LNCAP (cell line): Measurements from ENCODE around the gene UPK3A.

Source experiments
- CTCF ChIP-seq: fragments of 450-650 bp; IDR thresholded peaks from 2 replicates; pipeline ENCODE4 v1.5.1; 2017; ENCODE audit warnings: mild to moderate bottlenecking

The UPK3A gene

GRCh38 chr22:45328822-45329529 is 44.2 kb downstream of the UPK3A start:
- no peak for TF ChIP-seq CTCF

- TF ChIP-seq CTCF, result no peak
These were observed 44.8 kb downstream of the UPK3A start for GRCh38 chr22:45329530-45329936.

- TF ChIP-seq CTCF, result no peak
These were observed 45.8 kb downstream of the UPK3A start for GRCh38 chr22:45330548-45330947.

GRCh38 chr22:45331486-45331885 is 46.7 kb downstream of the UPK3A start:
- TF ChIP-seq CTCF, result no peak

GRCh38 chr22:45332001-45332400 is 47.3 kb downstream of the UPK3A start:
- TF ChIP-seq CTCF, result no peak

GRCh38 chr22:45334068-45334467 is 49.3 kb downstream of the UPK3A start:
- no peak for TF ChIP-seq CTCF

- TF ChIP-seq CTCF, result no peak
These were observed 49.8 kb downstream of the UPK3A start for GRCh38 chr22:45334528-45334927.
